ENCODE results near the gene ALK. TPM values are rescaled to one million over a fixed set of nuclear protein-coding genes. Genes with fewer than 3 reads are reported as not detected.

ALK gene
- total RNA-seq, 1 experiment from 2014 or later, result not detected

DNA sequence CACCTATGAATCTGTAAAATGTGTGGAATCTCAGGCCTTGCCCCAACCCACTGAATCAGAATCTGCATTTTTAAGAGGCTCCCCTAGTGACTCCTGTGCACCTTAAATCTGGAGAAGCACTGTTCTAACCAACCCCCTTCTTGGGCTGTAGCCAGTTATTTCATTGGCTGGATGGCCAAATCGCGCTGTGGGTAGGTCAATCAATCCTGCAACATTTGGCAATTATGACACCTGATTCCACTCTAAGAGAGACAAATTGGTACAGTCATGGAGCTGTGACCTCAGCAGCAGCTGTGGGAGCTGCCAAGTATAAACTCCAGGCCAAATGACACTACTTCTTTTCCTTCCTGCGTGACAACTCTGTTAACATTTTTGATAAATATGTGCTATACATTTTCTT is 597.4 kb downstream of the ALK start:
- no peak overlapping the region for H3T11ph ChIP-seq (ENCODE audit: low read length)
- H3K4me1 ChIP-seq (ENCODE audit: insufficient read depth, low read length), result no peaks in the 10 kb centered on the region
- no peaks in the 10 kb centered on the region for H3K27me3 ChIP-seq (ENCODE audit: insufficient read depth, low read length)
- no peak overlapping the region for H2BK15ac ChIP-seq (ENCODE audit: low read depth, low read length)
- no peak overlapping the region for H3K27ac ChIP-seq (ENCODE audit: insufficient read length, low read depth, low read length)
- Mint-ChIP-seq H3K27ac (no peak overlapping the region; a peak in 1 of 7 replicates), H3K4me3 (no peak overlapping the region), H3K4me1 (peaks cover 8% of the 10 kb centered on the region in 2 experiments; a peak in 3 of 4 replicates), H3K27me3 (ENCODE audit: low read depth) (peaks cover 4% of the 10 kb centered on the region), H3K36me3 (ENCODE audit: insufficient read depth in 1 of 3, low read depth in 3 of 3) (no peaks in the 10 kb centered on the region), H3K9me3 (no peaks in the 10 kb centered on the region)
- no peak overlapping the region for H2AFZ ChIP-seq (ENCODE audit: low read length)
- no peak overlapping the region for H3K56ac ChIP-seq (ENCODE audit: insufficient read length, low read depth, low read length)
- no peak overlapping the region for H3K23ac ChIP-seq (ENCODE audit: insufficient read length, low read depth, low read length)
- no peak overlapping the region for H4K5ac ChIP-seq (ENCODE audit: insufficient read length, low read depth, low read length)
- H3K18ac ChIP-seq (ENCODE audit: insufficient read length, low read depth, low read length), result no peak overlapping the region
- H3K4ac ChIP-seq (ENCODE audit: low read depth, low read length), result no peak overlapping the region
- WGBS (ENCODE audit: extremely low coverage, insufficient read length, low lambda C conversion rate), result no CpG with 5 or more reads among the region's 3 CpGs
- H4K20me1 ChIP-seq (ENCODE audit: control insufficient read depth, insufficient read depth, insufficient read length), result no peaks in the 10 kb centered on the region
- H3K23me2 ChIP-seq (ENCODE audit: insufficient read length, low read depth, low read length, poor library complexity, severe bottlenecking), result no peaks in the 10 kb centered on the region
- no peak overlapping the region for H4K91ac ChIP-seq (ENCODE audit: insufficient read length, low read depth, low read length)
- no peak overlapping the region for H2BK20ac ChIP-seq (ENCODE audit: low read depth, low read length, poor library complexity, severe bottlenecking)
- H2AK5ac ChIP-seq (ENCODE audit: insufficient read length, low read length), result no peak overlapping the region
- no peaks in the 10 kb centered on the region for H3K79me1 ChIP-seq (ENCODE audit: insufficient read depth, low read depth, low read length, poor library complexity, severe bottlenecking)
- no peak overlapping the region for H2BK5ac ChIP-seq (ENCODE audit: insufficient read length, low read length)
- no peak for DNase-seq
- no peak overlapping the region for H3K14ac ChIP-seq (ENCODE audit: insufficient read depth, low read length)
- H3K4me2 ChIP-seq (ENCODE audit: insufficient read depth, insufficient read length, low read length), result no peak overlapping the region
- no peak overlapping the region for H2BK120ac ChIP-seq (ENCODE audit: low read depth, low read length, poor library complexity, severe bottlenecking)
- no peak overlapping the region for H2BK12ac ChIP-seq (ENCODE audit: insufficient read length, low read depth, low read length)
- TF ChIP-seq, protein P1, sequence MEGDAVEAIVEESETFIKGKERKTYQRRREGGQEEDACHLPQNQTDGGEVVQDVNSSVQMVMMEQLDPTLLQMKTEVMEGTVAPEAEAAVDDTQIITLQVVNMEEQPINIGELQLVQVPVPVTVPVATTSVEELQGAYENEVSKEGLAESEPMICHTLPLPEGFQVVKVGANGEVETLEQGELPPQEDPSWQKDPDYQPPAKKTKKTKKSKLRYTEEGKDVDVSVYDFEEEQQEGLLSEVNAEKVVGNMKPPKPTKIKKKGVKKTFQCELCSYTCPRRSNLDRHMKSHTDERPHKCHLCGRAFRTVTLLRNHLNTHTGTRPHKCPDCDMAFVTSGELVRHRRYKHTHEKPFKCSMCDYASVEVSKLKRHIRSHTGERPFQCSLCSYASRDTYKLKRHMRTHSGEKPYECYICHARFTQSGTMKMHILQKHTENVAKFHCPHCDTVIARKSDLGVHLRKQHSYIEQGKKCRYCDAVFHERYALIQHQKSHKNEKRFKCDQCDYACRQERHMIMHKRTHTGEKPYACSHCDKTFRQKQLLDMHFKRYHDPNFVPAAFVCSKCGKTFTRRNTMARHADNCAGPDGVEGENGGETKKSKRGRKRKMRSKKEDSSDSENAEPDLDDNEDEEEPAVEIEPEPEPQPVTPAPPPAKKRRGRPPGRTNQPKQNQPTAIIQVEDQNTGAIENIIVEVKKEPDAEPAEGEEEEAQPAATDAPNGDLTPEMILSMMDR (conservative IDR thresholded peaks at IDR 0.05), result no peak
- no peaks in the 10 kb centered on the region for H3K79me2 ChIP-seq (ENCODE audit: insufficient read depth, low read length)
- no peaks in the 10 kb centered on the region for H3K9me3 ChIP-seq (ENCODE audit: control insufficient read depth, low read depth, low read length)
- H3K9ac ChIP-seq (ENCODE audit: extremely low read depth, insufficient read length, low read length), result no peak overlapping the region
- H4K8ac ChIP-seq (replicated peaks; ENCODE audit: insufficient read length, low read depth, low read length), result no peak overlapping the region
